GM23338 (cell line): ENCODE data around the gene CSGALNACT2.

Source experiments
- CREB1 ChIP-seq: fragments of 250-450 bp; sonication (Bioruptor Pico); IDR thresholded peaks from 2 replicates; pipeline ENCODE4 v1.5.0; 2020; ENCODE audit warnings: low read depth, mild to moderate bottlenecking, moderate library complexity
- CTCF ChIP-seq, 2 experiments: fragments of 200-600 bp in 1 of 2; sonication (generic) in 1 of 2; conservative IDR thresholded peaks; 2 replicates each; pipeline versions ENCODE4 v1.5.1 to v1.6.1; 2016 to 2017; ENCODE audit warnings: antibody characterized with exemption in 2 of 2, low read depth in 2 of 2, mild to moderate bottlenecking in 2 of 2, moderate library complexity in 1 of 2
- ETS1 ChIP-seq: IDR thresholded peaks from 2 replicates; pipeline ENCODE4 v1.6.1; 2016; ENCODE audit warnings: antibody characterized with exemption
- EZH2 ChIP-seq: fragments of 200-600 bp; sonication (generic); IDR thresholded peaks from one replicate; pipeline ENCODE4 v1.8.0; 2017; ENCODE audit warnings: antibody characterized with exemption, mild to moderate bottlenecking, low read depth; ENCODE audit not compliant: unreplicated experiment
- JUNB ChIP-seq: IDR thresholded peaks from one replicate; pipeline ENCODE4 v1.6.1; 2016; ENCODE audit warnings: antibody characterized with exemption; ENCODE audit not compliant: unreplicated experiment
- POLR2AphosphoS5 ChIP-seq: IDR thresholded peaks from 2 replicates; pipeline ENCODE4 v1.6.1; 2016; ENCODE audit warnings: antibody characterized with exemption, low read depth
- REST ChIP-seq: IDR thresholded peaks from one replicate; pipeline ENCODE4 v1.6.1; 2018; ENCODE audit warnings: antibody characterized with exemption; ENCODE audit not compliant: unreplicated experiment
- ZNF331 ChIP-seq: fragments of 250-450 bp; sonication (Bioruptor Pico); IDR thresholded peaks from 2 replicates; pipeline ENCODE4 v1.5.0; 2020; ENCODE audit warnings: low read depth, mild to moderate bottlenecking, moderate library complexity
- ZNF462 ChIP-seq: fragments of 250-450 bp; sonication (Bioruptor Pico); IDR thresholded peaks from 2 replicates; pipeline ENCODE4 v1.5.0; 2020; ENCODE audit warnings: mild to moderate bottlenecking, moderate library complexity

GRCh38 chr10:43202657-43203447 is 64.6 kb downstream of the CSGALNACT2 start:
- TF ChIP-seq ZNF462 (CRISPR knock-in tag) (no peak), CTCF (conservative IDR thresholded peaks at IDR 0.05; ENCODE audit: low read depth in 2 of 2) (no peak), ZNF331 (no peak), EZH2 (no peak), JUNB (no peak), POLR2AphosphoS5 (no peak), ETS1 (no peak), CREB1 (CRISPR knock-in tag) (peak; percentile 43; the same call in 1 of the 2 replicates), REST (no peak)
